Heart right ventricle (tissue), 16 donors: ENCODE results near the gene UBE4A. TPM values are rescaled to one million over a fixed set of nuclear protein-coding genes. Genes with fewer than 3 reads are reported as not detected.
"Not testable (repeated sequence)": the region's sequence is repeated elsewhere in the genome, so short reads cannot be mapped to it uniquely, and the experiment has no call there.

Experiments
- ATAC-seq, 8 donors: fragments of 200-7000 bp; cut with Tn5 transposase; one replicate each; pipeline ENCODE4 v1.9.1; 2020; ENCODE audit warnings: mild to moderate bottlenecking in 8 of 8, moderate library complexity in 8 of 8, moderate number of reproducible peaks in 1 of 8
- DNase-seq, 2 donors: peaks; one replicate each; pipeline ENCODE4 v3.0.0-alpha.2; 2020
- H3K27ac ChIP-seq, 10 donors: fragments of 200-600 bp; sonication (generic) in 2 of 10; one replicate each; pipeline versions ENCODE4 v1.5.0 to v1.8.0; 2020 to 2022; ENCODE audit warnings: mild to moderate bottlenecking in 3 of 10
- H3K27me3 ChIP-seq, 7 donors: fragments of 200-600 bp; one replicate each; pipeline ENCODE4 v1.8.0; 2021 to 2022; ENCODE audit warnings: mild to moderate bottlenecking in 2 of 7
- H3K36me3 ChIP-seq, 9 donors: fragments of 200-600 bp; sonication (generic) in 1 of 9; one replicate each; pipeline versions ENCODE4 v1.5.0 to v1.8.0; 2020 to 2022; ENCODE audit warnings: mild to moderate bottlenecking in 2 of 9
- H3K4me1 ChIP-seq, 9 donors: fragments of 200-600 bp; sonication (generic) in 1 of 9; one replicate each; pipeline versions ENCODE4 v1.5.0 to v1.8.0; 2020 to 2022; ENCODE audit warnings: mild to moderate bottlenecking in 4 of 9
- H3K4me3 ChIP-seq, 10 donors: fragments of 200-600 bp; sonication (generic) in 2 of 10; one replicate each; pipeline versions ENCODE4 v1.5.0 to v1.8.0; 2020 to 2022; ENCODE audit warnings: mild to moderate bottlenecking in 7 of 10, moderate library complexity in 2 of 10
- H3K9me3 ChIP-seq, 11 donors: fragments of 200-600 bp in 10 of 11; sonication (generic) in 2 of 11; one replicate each; pipeline versions ENCODE4 v1.5.0 to v1.8.0; 2013 to 2022; ENCODE audit warnings: mild to moderate bottlenecking in 2 of 11, control low read depth in 1 of 11, moderate library complexity in 1 of 11
- WGBS, 2 donors: extraction: QIAGEN DNeasy Blood & Tissue Kit; methylation state at CpG; one replicate each; pipeline ENCODE4 v1.1.7; 2013; ENCODE audit warnings: inconsistent platforms in 1 of 2; 5-methylcytosine and 5-hydroxymethylcytosine counted together
- intact Hi-C, 10 donors: fragments of 100-400 bp; cut with DNase I; formaldehyde crosslinking; loops; one replicate each; pipeline versions ENCODE4 v1.11.1 to v1.14.2; 2022
- polyA plus RNA-seq, 2 donors: library from polyadenylated mRNA; stranded (reverse); fragments of 200-250 nt; gene quantifications; one replicate each; pipeline ENCODE4 v1.2.3, GENCODE V29; 2013
- total RNA-seq, 10 donors: library from RNA; stranded (reverse); fragmentation: NEBNext Ultra II Directional in 3 of 10; extraction: Animal tissue kit (Norgen Biotek cat#: 25700) in 3 of 10; gene quantifications; one replicate each; pipeline versions ENCODE4 v1.2.1 to v1.2.4, GENCODE V29; 2021 to 2023
- TF ChIP-seq, protein P1 (sequence below), 9 donors: fragments of 200-600 bp; sonication (generic) in 2 of 9; IDR thresholded peaks; one replicate each; pipeline versions ENCODE4 v1.5.0 to v1.8.0; 2021 to 2022; ENCODE audit warnings: antibody characterized with exemption in 9 of 9, mild to moderate bottlenecking in 5 of 9, moderate library complexity in 1 of 9
- donor health status: Arrhythmogenic right ventricular cardiomyopathy.
- donor health status: ischemic (EF 13 %, LVEDD 7.1; RV severe dilation, severe dysfunction).
- donor health status: healthy with polysubstance abuse.
- donor health status: DM: no; HTN: yes; CAD: no.
- donor health status: DM: no; HTN: no; CAD: no.
- donor health status: ischemic (EF 25% LVEDD 6.9; RV normal size, moderate dysfunction).
- donor health status: ischemic (EF 25% LVEDD 5.7; RV mildly dilated, moderate dysfunction).
- donor health status: healthy.
- donor health status: DM: yes; HTN: yes; CAD: no.
- donor health status: Ischemic cardiomyopathy.
- donor health status: ischemic (EF 35%, LVEDD 5.7; RV mildly dilated, moderate dysfunction).
- donor health status: nonischemic (EF 11% LVEDD 7.7; RV severe dilation, severe dysfunction).
- donor health status: DM: yes; HTN: yes; CAD: no.
- donor health status: PGD.
- donor health status: ischemic (EF 29% LVEDD 5.4; RV normal size, mild dysfunction).
- donor health status: nonischemic (EF 23%, LVEDD 6.1; RV moderate dilation, normal function).

UBE4A gene
- total and polyA plus RNA-seq, 12 donors = 12.7 to 46.4 (median 41.3) TPM

DNA sequence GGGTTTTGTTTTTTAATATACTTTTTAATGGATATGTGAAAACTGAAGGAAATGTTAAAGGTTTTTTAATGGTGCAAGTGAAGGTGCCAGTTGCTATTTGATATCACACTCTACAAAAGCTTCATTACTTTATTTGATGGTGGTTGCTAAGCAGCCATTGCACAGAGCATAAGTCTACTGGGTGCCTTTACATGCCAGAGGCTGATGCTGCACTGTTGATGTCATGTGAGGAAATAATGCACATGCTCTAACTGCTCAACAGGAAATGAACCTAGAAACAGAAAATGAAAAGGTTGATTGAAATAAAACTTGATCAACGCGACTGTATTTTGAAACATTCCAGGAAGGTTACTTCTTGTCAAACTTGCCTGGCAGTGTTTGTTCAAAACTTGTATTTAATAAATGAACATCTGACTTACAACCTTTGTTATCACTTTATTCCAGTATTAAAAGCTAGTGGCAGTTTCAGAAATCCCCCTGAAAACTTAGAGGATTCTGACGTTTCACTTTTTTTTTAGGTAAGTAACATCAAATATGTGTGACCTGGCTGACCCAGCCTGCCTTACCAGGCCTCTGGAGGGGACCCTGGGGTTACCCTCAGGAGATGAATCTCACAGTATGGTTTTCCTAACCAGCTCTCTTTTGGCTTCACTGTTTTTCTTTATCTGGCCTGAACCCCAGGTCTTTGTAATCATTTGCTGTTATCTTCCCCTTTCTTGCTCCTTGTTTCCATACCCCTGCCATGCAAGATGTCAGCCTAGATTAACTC, 39.6 kb downstream of the UBE4A start:
- Histone ChIP-seq H3K4me1 (peaks cover 0 to 31% (median 24%) of the 10 kb centered on the region in 9 donors), H3K9me3 (no peaks in the 10 kb centered on the region), H3K4me3 (no peak overlapping the region), H3K27me3 (no peaks in the 10 kb centered on the region), H3K36me3 (peaks cover 0 to 60% (median 14%) of the 10 kb centered on the region in 9 donors), H3K27ac (peak overlapping the region in 2 of 10 donors; percentile 6 to 94)
- TF ChIP-seq, protein P1, sequence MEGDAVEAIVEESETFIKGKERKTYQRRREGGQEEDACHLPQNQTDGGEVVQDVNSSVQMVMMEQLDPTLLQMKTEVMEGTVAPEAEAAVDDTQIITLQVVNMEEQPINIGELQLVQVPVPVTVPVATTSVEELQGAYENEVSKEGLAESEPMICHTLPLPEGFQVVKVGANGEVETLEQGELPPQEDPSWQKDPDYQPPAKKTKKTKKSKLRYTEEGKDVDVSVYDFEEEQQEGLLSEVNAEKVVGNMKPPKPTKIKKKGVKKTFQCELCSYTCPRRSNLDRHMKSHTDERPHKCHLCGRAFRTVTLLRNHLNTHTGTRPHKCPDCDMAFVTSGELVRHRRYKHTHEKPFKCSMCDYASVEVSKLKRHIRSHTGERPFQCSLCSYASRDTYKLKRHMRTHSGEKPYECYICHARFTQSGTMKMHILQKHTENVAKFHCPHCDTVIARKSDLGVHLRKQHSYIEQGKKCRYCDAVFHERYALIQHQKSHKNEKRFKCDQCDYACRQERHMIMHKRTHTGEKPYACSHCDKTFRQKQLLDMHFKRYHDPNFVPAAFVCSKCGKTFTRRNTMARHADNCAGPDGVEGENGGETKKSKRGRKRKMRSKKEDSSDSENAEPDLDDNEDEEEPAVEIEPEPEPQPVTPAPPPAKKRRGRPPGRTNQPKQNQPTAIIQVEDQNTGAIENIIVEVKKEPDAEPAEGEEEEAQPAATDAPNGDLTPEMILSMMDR (IDR thresholded peaks at IDR 0.05) = no peak
- DNase-seq = no peak
- ATAC-seq = no peak
- WGBS, 2 donors = 58 to 72% methylated on average over 3 of the region's 3 CpGs
- intact Hi-C loops = loop anchor here in 2 of 10 donors (5.0 kb wide), 2 partner anchors 93 to 103 kb away; no protein-coding TSS in a partner anchor

DNA sequence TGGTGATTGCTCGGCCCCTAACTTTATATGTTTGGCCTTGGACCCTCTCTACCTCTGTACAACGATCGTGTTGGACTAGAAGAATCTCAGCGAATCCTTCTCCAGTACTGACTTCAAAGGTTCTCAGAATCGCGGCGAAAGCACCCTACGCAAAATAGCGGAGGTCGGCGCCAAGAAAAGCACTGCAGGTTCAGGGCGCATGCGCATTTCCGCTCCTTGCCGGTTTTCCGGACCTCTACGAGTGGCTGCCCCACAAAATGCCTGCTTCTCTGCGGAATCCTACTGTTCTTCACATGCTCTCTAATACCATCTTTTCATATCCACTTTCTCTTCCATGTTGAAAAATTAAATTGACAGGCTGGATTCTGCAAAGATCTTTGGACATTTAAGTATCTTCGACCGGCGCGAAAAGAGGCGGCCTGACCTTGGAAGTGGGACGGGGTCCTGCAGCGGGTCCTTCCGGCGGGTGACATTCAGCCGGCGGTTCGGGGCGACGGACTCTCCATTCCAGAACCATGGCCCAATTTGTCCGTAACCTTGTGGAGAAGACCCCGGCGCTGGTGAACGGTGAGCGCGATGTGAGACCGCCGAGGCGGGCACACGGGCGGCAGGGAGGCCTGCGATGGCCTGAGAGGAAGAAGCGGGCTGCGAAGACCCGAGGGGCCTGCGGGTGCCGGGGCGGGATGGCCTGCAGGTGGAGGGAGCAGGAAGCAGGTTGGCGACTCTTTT, 41.9 kb downstream of the UBE4A start, which contains the start of gene ATP5MG:
TSS of gene ATP5MG (plus strand) at position 456 of the 729 bp plus-strand sequence. CDS start at position 516, 60 bp downstream.
- TF ChIP-seq, protein P1 (IDR thresholded peaks at IDR 0.05) = peak in 3 of 9 donors; percentile 18 to 42 (median 37)
- intact Hi-C loops = loop anchor here in 7 of 10 donors (2.0 to 5.0 kb wide), 5 partner anchors 35 to 87 kb away; partner anchors contain the start of gene KMT2A (in 5 of the 7)
- ATAC-seq (peak; percentile 86 to 94 (median 91)), DNase-seq (peak; percentile 92 to 95)
- H3K36me3 ChIP-seq = peaks cover 0 to 59% (median 7%) of the 10 kb centered on the region in 9 donors
- peaks cover 3 to 53% (median 46%) of the 10 kb centered on the region in 9 donors for H3K4me1 ChIP-seq
- WGBS, 2 donors = 0 to 1% methylated on average over 51 of the region's 51 CpGs
- no peaks in the 10 kb centered on the region for H3K27me3 ChIP-seq
- H3K9me3 ChIP-seq = no peaks in the 10 kb centered on the region
- H3K27ac ChIP-seq = peak within 1 kb of the TSS; percentile 88 to 97 (median 94)
- H3K4me3 ChIP-seq = peak within 1 kb of the TSS; percentile 61 to 97 (median 88)

GRCh38 chr11:118401880-118402590, 42.6 kb downstream of the UBE4A start:
- peak; percentile 7 to 56 (median 26) for ATAC-seq
- 1 to 2% methylated on average over 22 of the region's 22 CpGs for WGBS, 2 donors
- intact Hi-C loops = loop anchor here in 7 of 10 donors (2.0 to 5.0 kb wide), 6 partner anchors 33 to 87 kb away; partner anchors contain the start of gene KMT2A (in 6 of the 7)

GRCh38 chr11:118402594-118402993, 43.2 kb downstream of the UBE4A start:
- intact Hi-C loops = loop anchor here in 7 of 10 donors (2.0 to 5.0 kb wide), 5 partner anchors 32 to 86 kb away; partner anchors contain the start of gene KMT2A (in 4 of the 7)
- not testable (repeated sequence) for DNase-seq, H3K9me3 ChIP-seq, H3K27me3 ChIP-seq, ATAC-seq
- WGBS, 2 donors = 64 to 73% methylated on average over 7 of the region's 7 CpGs
- H3K4me1 ChIP-seq = peaks cover 3 to 62% (median 58%) of the 10 kb centered on the region in 9 donors
- H3K36me3 ChIP-seq = peaks cover 0 to 59% (median 13%) of the 10 kb centered on the region in 9 donors
- H3K4me3 ChIP-seq = peak overlapping the region; percentile 61 to 97 (median 88)
- H3K27ac ChIP-seq = peak overlapping the region in 9 of 10 donors; percentile 88 to 97 (median 94)

More at GRCh38 chr11:118401880-118402590, 42.6 kb downstream of the UBE4A start:
- TF ChIP-seq, protein P1 (IDR thresholded peaks at IDR 0.05) = no peak
- Histone ChIP-seq H3K4me3 (peak overlapping the region; percentile 61 to 97 (median 88)), H3K4me1 (peaks cover 3 to 60% (median 54%) of the 10 kb centered on the region in 9 donors), H3K27ac (peak overlapping the region; percentile 88 to 97 (median 94)), H3K36me3 (peaks cover 0 to 59% (median 10%) of the 10 kb centered on the region in 9 donors), H3K27me3 (no peaks in the 10 kb centered on the region), H3K9me3 (no peaks in the 10 kb centered on the region)
- DNase-seq = no peak
